ENCODE data around the gene ENAM. TPM values are rescaled to one million over a fixed set of nuclear protein-coding genes. Genes with fewer than 3 reads are reported as not detected.

The ENAM gene
- total RNA-seq, 2 experiments from 2014 or later: not detected

DNA sequence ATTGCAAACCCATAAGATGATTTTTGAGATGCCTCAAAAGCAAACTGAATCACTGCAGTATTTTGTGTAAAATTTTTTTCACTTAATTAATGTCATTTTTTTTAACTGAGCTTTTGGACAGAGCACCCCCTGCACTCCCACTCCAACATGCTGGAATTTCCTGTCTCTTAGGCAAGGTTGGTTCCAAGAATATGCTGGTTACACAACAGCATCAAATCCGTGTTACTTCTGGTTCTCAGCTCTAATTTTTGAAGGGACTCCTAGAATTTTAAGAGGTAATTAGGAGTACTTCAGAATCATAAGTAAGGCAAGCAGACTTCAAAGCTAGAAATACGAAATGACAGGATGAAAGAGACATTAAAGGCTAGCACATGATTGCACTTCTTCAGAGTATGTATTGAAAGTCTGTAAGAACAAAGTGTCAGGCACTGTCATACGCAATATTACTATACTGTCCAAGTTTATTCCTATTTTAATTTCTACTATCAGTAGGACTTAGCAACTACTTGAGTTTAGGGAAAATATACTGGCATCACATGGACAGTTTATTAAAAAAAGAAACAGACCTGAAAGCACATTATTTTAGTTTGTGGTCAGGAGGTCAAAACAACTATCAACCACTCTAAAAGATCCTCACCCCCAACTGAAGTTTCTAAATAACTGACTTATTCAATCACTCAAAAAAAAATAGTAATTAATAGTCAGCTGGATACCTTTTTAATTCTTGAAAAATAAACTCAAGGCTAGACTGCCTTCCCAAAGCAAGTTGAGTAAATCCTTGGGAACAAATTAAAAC lies 39.4 kb downstream of the ENAM start:
- Mint-ChIP-seq H3K36me3 (ENCODE audit: low read depth) (no peaks in the 10 kb centered on the region), H3K9me3 (no peaks in the 10 kb centered on the region), H3K4me1 (ENCODE audit: low read depth) (peaks cover 5% of the 10 kb centered on the region), H3K4me3 (no peak overlapping the region), H3K27me3 (no peaks in the 10 kb centered on the region), H3K27ac (no peak overlapping the region)
- ChIA-PET POLR2A (no interaction called here), CTCF (interaction anchor here (0.9 to 1.1 kb wide), 4 partner anchors 12 to 52 kb away, joined by 3 read pairs; no protein-coding TSS in a partner anchor)
- intact Hi-C loops (cut with micrococcal nuclease): no loop called here
- TF ChIP-seq, protein P1, sequence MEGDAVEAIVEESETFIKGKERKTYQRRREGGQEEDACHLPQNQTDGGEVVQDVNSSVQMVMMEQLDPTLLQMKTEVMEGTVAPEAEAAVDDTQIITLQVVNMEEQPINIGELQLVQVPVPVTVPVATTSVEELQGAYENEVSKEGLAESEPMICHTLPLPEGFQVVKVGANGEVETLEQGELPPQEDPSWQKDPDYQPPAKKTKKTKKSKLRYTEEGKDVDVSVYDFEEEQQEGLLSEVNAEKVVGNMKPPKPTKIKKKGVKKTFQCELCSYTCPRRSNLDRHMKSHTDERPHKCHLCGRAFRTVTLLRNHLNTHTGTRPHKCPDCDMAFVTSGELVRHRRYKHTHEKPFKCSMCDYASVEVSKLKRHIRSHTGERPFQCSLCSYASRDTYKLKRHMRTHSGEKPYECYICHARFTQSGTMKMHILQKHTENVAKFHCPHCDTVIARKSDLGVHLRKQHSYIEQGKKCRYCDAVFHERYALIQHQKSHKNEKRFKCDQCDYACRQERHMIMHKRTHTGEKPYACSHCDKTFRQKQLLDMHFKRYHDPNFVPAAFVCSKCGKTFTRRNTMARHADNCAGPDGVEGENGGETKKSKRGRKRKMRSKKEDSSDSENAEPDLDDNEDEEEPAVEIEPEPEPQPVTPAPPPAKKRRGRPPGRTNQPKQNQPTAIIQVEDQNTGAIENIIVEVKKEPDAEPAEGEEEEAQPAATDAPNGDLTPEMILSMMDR (IDR thresholded peaks at IDR 0.05): no peak
- DNase-seq (no peak), ATAC-seq (no peak)

DNA sequence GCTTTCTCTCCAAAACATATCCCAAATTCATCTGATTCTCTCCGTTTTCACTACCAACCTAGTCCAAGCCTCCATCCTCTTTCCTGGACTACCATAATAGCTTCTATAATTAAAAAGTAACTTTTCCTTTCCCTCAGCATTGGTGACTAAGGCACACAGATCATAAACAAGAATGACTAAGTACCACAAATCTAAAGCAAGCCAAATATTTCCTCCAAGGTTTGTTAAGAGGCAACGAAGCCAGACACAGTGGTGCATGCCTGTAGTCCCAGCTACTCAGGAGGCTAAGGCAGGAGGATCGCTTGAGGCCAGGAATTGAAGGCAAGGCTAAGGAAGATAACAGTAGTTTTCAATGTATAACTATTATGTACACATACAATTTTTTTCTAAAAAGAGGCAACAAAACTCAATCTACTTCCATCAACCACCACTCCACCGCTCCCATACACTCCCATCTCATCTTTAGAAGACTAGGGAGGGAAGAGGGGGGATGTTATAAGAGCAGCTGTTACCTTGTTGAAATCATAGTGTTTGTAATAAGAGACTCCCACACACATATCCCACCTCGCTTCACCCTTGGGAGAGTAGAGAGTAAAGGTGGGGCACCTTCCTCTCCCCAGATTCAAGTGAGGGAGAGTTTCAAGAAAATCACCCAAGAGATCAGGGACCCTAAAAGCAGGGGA lies 41.9 kb downstream of the ENAM start:
- intact Hi-C loops (cut with micrococcal nuclease): no loop called here
- H3K27me3 Mint-ChIP-seq: peaks cover 1% of the 10 kb centered on the region
- no peak for ATAC-seq
- DNase-seq: no peak
- peaks cover 5% of the 10 kb centered on the region for H3K4me1 Mint-ChIP-seq (ENCODE audit: low read depth)
- H3K36me3 Mint-ChIP-seq (ENCODE audit: low read depth): no peaks in the 10 kb centered on the region
- ChIA-PET POLR2A (no interaction called here), CTCF (no interaction called here)
- no peak overlapping the region for H3K27ac Mint-ChIP-seq
- H3K4me3 Mint-ChIP-seq: no peak overlapping the region
- H3K9me3 Mint-ChIP-seq: no peaks in the 10 kb centered on the region
- TF ChIP-seq, protein P1 (IDR thresholded peaks at IDR 0.05): no peak

DNA sequence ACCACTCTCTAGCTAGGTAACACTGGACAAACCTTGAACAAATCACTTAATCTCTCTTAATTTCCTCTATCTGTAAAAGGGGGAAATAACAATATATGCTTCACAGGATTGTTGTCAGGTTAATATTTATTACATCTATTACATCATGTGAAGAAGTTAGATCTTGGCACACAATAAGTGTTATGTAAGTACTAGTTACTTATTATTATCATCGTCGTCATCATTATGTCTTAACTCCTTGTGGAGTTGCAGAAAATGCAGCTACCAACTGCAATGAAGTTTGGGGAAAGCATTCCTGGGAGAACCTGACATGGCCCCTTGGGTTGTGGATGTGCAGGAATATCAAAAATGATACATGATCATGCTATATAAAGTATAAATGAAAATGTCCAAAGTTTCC lies 42.5 kb downstream of the ENAM start:
- H3K4me3 Mint-ChIP-seq: no peak overlapping the region
- TF ChIP-seq, protein P1 (IDR thresholded peaks at IDR 0.05): no peak
- POLR2A ChIA-PET: no interaction called here
- CTCF ChIA-PET: no interaction called here
- H3K9me3 Mint-ChIP-seq: no peaks in the 10 kb centered on the region
- H3K27ac Mint-ChIP-seq: no peak overlapping the region
- H3K36me3 Mint-ChIP-seq (ENCODE audit: low read depth): no peaks in the 10 kb centered on the region
- H3K4me1 Mint-ChIP-seq (ENCODE audit: low read depth): peaks cover 5% of the 10 kb centered on the region
- DNase-seq (no peak), ATAC-seq (no peak)
- intact Hi-C loops (cut with micrococcal nuclease): no loop called here
- H3K27me3 Mint-ChIP-seq: peaks cover 1% of the 10 kb centered on the region

DNA sequence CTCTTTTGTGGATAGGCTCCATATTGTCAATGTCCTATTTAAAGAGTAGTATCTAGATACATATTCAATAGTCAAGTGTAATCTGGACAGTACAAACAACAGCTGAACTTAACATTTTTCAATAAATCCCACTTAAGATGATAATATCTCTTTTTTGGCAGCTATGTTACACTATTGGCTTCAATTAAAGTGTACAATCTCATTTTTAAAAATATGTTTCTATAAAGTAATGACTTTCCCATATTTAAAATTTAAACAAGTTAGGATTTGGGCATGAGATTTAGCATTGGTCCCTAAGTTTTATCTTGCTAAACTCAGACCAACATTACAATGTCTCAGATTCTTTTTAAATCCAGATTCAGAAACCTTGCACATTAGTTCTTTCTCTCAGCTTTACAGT lies 45.6 kb downstream of the ENAM start:
- no peak for ATAC-seq
- Mint-ChIP-seq H3K4me1 (ENCODE audit: low read depth) (peaks cover 15% of the 10 kb centered on the region), H3K27me3 (peaks cover 1% of the 10 kb centered on the region), H3K9me3 (no peaks in the 10 kb centered on the region), H3K27ac (no peak overlapping the region), H3K4me3 (no peak overlapping the region), H3K36me3 (ENCODE audit: low read depth) (no peaks in the 10 kb centered on the region)
- POLR2A ChIA-PET: no interaction called here
- CTCF ChIA-PET: no interaction called here
- no peak for DNase-seq
- TF ChIP-seq, protein P1 (IDR thresholded peaks at IDR 0.05): no peak
- intact Hi-C loops (cut with micrococcal nuclease): no loop called here

DNA sequence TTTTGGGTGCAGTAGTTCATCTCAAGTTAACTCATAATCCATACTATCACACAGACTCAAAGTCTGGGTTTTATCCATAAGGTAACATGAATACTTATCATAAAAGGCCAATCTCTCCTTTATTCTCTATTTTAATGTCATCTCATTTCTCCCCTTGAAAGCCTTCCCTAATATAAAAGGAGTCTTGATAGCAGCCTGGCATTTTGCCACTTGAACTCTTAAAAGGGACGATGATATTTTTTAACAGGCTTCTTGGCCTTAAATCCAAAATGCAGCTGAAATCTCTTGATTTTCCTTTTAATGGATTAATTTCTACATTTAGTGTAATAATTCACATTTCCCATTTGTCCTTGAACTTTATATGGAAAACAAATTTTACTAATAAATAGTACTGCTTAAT lies 46.2 kb downstream of the ENAM start:
- TF ChIP-seq, protein P1 (IDR thresholded peaks at IDR 0.05): no peak
- Mint-ChIP-seq H3K36me3 (ENCODE audit: low read depth) (no peaks in the 10 kb centered on the region), H3K27ac (no peak overlapping the region), H3K4me1 (ENCODE audit: low read depth) (peaks cover 19% of the 10 kb centered on the region), H3K9me3 (no peaks in the 10 kb centered on the region), H3K4me3 (no peak overlapping the region), H3K27me3 (peaks cover 1% of the 10 kb centered on the region)
- ChIA-PET CTCF (no interaction called here), POLR2A (no interaction called here)
- ATAC-seq: no peak
- DNase-seq: no peak
- intact Hi-C loops (cut with micrococcal nuclease): no loop called here

Measured in activated CD8-positive, alpha-beta T cell treated with anti-CD3 and anti-CD28 coated beads for 36 hours (primary cell).